K562 (cell line): ENCODE data around the gene VANGL1. TPM values are rescaled to one million over a fixed set of nuclear protein-coding genes. Genes with fewer than 3 reads are reported as not detected.

Experiments used
- ATAC-seq: fragments of 200-7000 bp; cut with Tn5 transposase; 3 replicates; pipeline ENCODE4 v1.9.1; 2020; ENCODE audit warnings: moderate library complexity
- BruUV-seq: library from RNA; stranded (reverse); fragments of 400-500 nt; replicated peaks from 2 replicates; lab custom pipeline; 2021; lab: Mats Ljungman, UMichigan
- CTCF ChIA-PET: fragments of 300-600 bp; formaldehyde crosslinking; extraction: SDS; loops from one replicate; lab custom pipeline; 2021; ENCODE audit warnings: low intra/inter-chr PET ratio; lab: Yijun Ruan, JAX
- POLR2A ChIA-PET: fragments of 300-600, 350-650 bp; sonication (Branson Sonifier 250); formaldehyde crosslinking; extraction: SDS; loops from one replicate; lab custom pipeline; 2021; ENCODE audit warnings: antibody characterized with exemption, inconsistent platforms; lab: Yijun Ruan, JAX
- DNase-seq, 4 experiments: peaks; one replicate each; pipeline versions ENCODE4 v3.0.0 to v3.0.0-alpha.2; 2011 to 2018; ENCODE audit warnings: low spot score in 3 of 4, mixed read lengths in 3 of 4; ENCODE audit errors: extremely low read depth in 1 of 4
- FAIRE-seq: peaks from 2 replicates; lab custom pipeline; 2011; peaks lifted over from hg19 to GRCh38; lab: Jason Lieb, UNC
- H2AFZ ChIP-seq: 2 replicates; pipeline ENCODE4 v1.6.0; 2011; ENCODE audit warnings: low read depth, low read length, control low read depth, inconsistent platforms
- H3K27ac ChIP-seq: fragments of 200-600 bp; 3 replicates; pipeline ENCODE4 v1.8.0; 2011; ENCODE audit warnings: low read depth, mild to moderate bottlenecking, control low read depth, inconsistent platforms, low read length, moderate library complexity, mixed read lengths; ENCODE audit errors: extremely low read depth
- H3K27me3 ChIP-seq, 2 experiments: fragments of 300-600 bp in 1 of 2; 2 replicates in 1 of 2; 3 replicates in 1 of 2; pipeline versions ENCODE4 v1.6.0 to v1.8.0; 2011; ENCODE audit warnings: inconsistent platforms in 2 of 2, low read length in 2 of 2, mild to moderate bottlenecking in 1 of 2, mixed read lengths in 1 of 2, moderate library complexity in 1 of 2; ENCODE audit not compliant: control insufficient read depth in 2 of 2, insufficient read depth in 2 of 2
- H3K36me3 ChIP-seq: fragments of 300-600 bp; 3 replicates; pipeline ENCODE4 v1.8.0; 2011; ENCODE audit warnings: mild to moderate bottlenecking, low read length, inconsistent platforms; ENCODE audit not compliant: control insufficient read depth, insufficient read depth
- H3K4me1 ChIP-seq, 2 experiments: fragments of 200-600 bp in 1 of 2; replicated peaks in 1 of 2; 2 replicates in 1 of 2; 3 replicates in 1 of 2; pipeline versions ENCODE4 v1.5.1 to v1.8.0; 2011; ENCODE audit warnings: inconsistent platforms in 2 of 2, low read length in 2 of 2, mild to moderate bottlenecking in 1 of 2, mixed read lengths in 1 of 2, moderate library complexity in 1 of 2; ENCODE audit not compliant: control insufficient read depth in 2 of 2, insufficient read depth in 2 of 2
- H3K4me2 ChIP-seq: 2 replicates; pipeline ENCODE4 v1.6.1; 2011; ENCODE audit warnings: low read length, control low read depth, inconsistent platforms, mixed read lengths; ENCODE audit not compliant: insufficient read depth
- H3K4me3 ChIP-seq: fragments of 200-600 bp; sonication (generic), shearing (Covaris generic); 2 replicates; pipeline ENCODE4 v1.5.1; 2016; ENCODE audit warnings: control low read depth, inconsistent platforms
- H3K79me2 ChIP-seq: fragments of 200-600 bp; 3 replicates; pipeline ENCODE4 v1.8.0; 2011; ENCODE audit warnings: low read length, inconsistent platforms; ENCODE audit not compliant: control insufficient read depth, insufficient read depth
- H3K9ac ChIP-seq, 2 experiments: 2 replicates each; pipeline versions ENCODE4 v1.6.0 to v1.6.1; 2011; ENCODE audit warnings: low read depth in 2 of 2, low read length in 2 of 2, control low read depth in 1 of 2, inconsistent platforms in 1 of 2, mild to moderate bottlenecking in 1 of 2, mixed read lengths in 1 of 2; ENCODE audit not compliant: insufficient read depth in 1 of 2
- H3K9me1 ChIP-seq: one replicate; pipeline ENCODE4 v1.6.0; 2011; ENCODE audit warnings: inconsistent platforms, mild to moderate bottlenecking, low read length, moderate library complexity; ENCODE audit not compliant: control insufficient read depth, insufficient read depth
- H3K9me3 ChIP-seq: replicated peaks from 2 replicates; pipeline ENCODE4 v1.5.1; 2011; ENCODE audit warnings: low read depth, low read length, inconsistent platforms; ENCODE audit not compliant: control insufficient read depth, insufficient read depth
- H4K20me1 ChIP-seq: replicated peaks from 2 replicates; pipeline ENCODE4 v1.6.1; 2011; ENCODE audit warnings: low read length, inconsistent platforms, mixed read lengths; ENCODE audit not compliant: control insufficient read depth, insufficient read depth
- ADNP ChIP-seq: fragments of 200-800 bp; sonication (Bioruptor generic); IDR thresholded peaks from 2 replicates; pipeline ENCODE4 v1.6.1; 2016; ENCODE audit warnings: missing genetic modification characterization, missing compliant biosample characterization
- ARID3B ChIP-seq: fragments of 250-450 bp; sonication (Bioruptor Pico); IDR thresholded peaks from 2 replicates; pipeline ENCODE4 v1.4.0; 2020; ENCODE audit warnings: borderline replicate concordance
- CBX8 ChIP-seq: fragments of 200-600 bp; sonication (generic); IDR thresholded peaks from 2 replicates; pipeline ENCODE4 v1.6.1; 2012; ENCODE audit warnings: borderline replicate concordance, mixed run types, low read depth, mild to moderate bottlenecking, moderate library complexity, mixed read lengths, low read length, control low read depth, inconsistent platforms; ENCODE audit not compliant: poor library complexity, severe bottlenecking; ENCODE audit errors: extremely low read depth
- CREB1 ChIP-seq, 2 experiments: sonication (generic) in 1 of 2; formaldehyde crosslinking in 1 of 2; IDR thresholded peaks; 2 replicates each; pipeline versions ENCODE4 v1.6.1 to v1.8.0; 2012 to 2022; ENCODE audit warnings: inconsistent platforms in 1 of 2, mild to moderate bottlenecking in 1 of 2, missing genetic modification reagents in 1 of 2, moderate library complexity in 1 of 2
- CREM ChIP-seq: IDR thresholded peaks from 2 replicates; pipeline ENCODE4 v1.6.1; 2014; ENCODE audit warnings: antibody characterized with exemption, low read depth
- HDAC1 ChIP-seq, 2 experiments: fragments of 450-650 bp; IDR thresholded peaks; 2 replicates each; pipeline ENCODE4 v1.6.1; 2016 to 2017; ENCODE audit warnings: inconsistent platforms in 1 of 2, mild to moderate bottlenecking in 1 of 2, moderate library complexity in 1 of 2
- IRF1 ChIP-seq: sonication (generic); formaldehyde crosslinking; IDR thresholded peaks from 2 replicates; pipeline ENCODE4 v1.8.0; 2022; ENCODE audit warnings: missing genetic modification reagents, mild to moderate bottlenecking, borderline replicate concordance
- KDM5B ChIP-seq: fragments of 200-600 bp; sonication (generic); IDR thresholded peaks from 2 replicates; pipeline ENCODE4 v1.6.1; 2012; ENCODE audit warnings: low read depth, mild to moderate bottlenecking, moderate library complexity, low read length, control low read depth, inconsistent platforms; ENCODE audit not compliant: insufficient replicate concordance
- RBM22 ChIP-seq: fragments of 200-400 bp; formaldehyde crosslinking; IDR thresholded peaks from 2 replicates; pipeline ENCODE4 v1.6.1; 2018; ENCODE audit warnings: low read length, low read depth; ENCODE audit not compliant: poor library complexity, severe bottlenecking
- SAFB2 ChIP-seq: fragments of 200-400 bp; formaldehyde crosslinking; IDR thresholded peaks from 2 replicates; pipeline ENCODE4 v1.6.1; 2018; ENCODE audit warnings: borderline replicate concordance, low read length, low read depth, moderate library complexity; ENCODE audit not compliant: severe bottlenecking
- ZBTB34 ChIP-seq: fragments of 250-450 bp; sonication (Bioruptor Pico); IDR thresholded peaks from 2 replicates; pipeline ENCODE4 v1.8.0; 2021; ENCODE audit warnings: mild to moderate bottlenecking, moderate library complexity
- ZNF740 ChIP-seq, 3 experiments: fragments of 200-800 bp in 1 of 3; sonication (Bioruptor generic) in 1 of 3; sonication (generic) in 1 of 3; formaldehyde crosslinking in 1 of 3; IDR thresholded peaks; 2 replicates each; pipeline versions ENCODE4 v1.6.1 to v1.8.0; 2016 to 2022; ENCODE audit warnings: mild to moderate bottlenecking in 2 of 3, missing compliant biosample characterization in 2 of 3, missing genetic modification characterization in 2 of 3, missing genetic modification reagents in 1 of 3
- ZNF76 ChIP-seq: fragments of 250-450 bp; sonication (Bioruptor Pico); IDR thresholded peaks from 2 replicates; pipeline ENCODE4 v1.4.0; 2020; ENCODE audit warnings: mild to moderate bottlenecking, moderate library complexity, borderline replicate concordance
- WGBS: fragments of 100-300 bp; shearing (Covaris generic); methylation state at CpG from one replicate; pipeline ENCODE4 v1.1.6; 2016; ENCODE audit warnings: low coverage, mixed read lengths; ENCODE audit not compliant: insufficient coverage; ENCODE audit errors: missing lambda C conversion rate; 5-methylcytosine and 5-hydroxymethylcytosine counted together
- in situ Hi-C: fragments of 300-500 bp; cut with MboI; formaldehyde crosslinking; loops from 4 replicates; pipeline ENCODE4 v1.15.0; 2018; ENCODE audit warnings: inconsistent platforms, mixed read lengths
- intact Hi-C: fragments of 100-400 bp; cut with micrococcal nuclease; formaldehyde crosslinking; loops from 2 replicates; pipeline ENCODE4 v1.14.2; 2022
- polyA plus RNA-seq, 8 experiments: library from polyadenylated mRNA; depleted of rRNA in 4 of 8; stranded (reverse) in 5 of 8; unstranded in 3 of 8; fragments of >200 nt; fragmentation: Nextera tagmentation in 2 of 8; fragmentation: Illumina TruSeq in 1 of 8; extraction: Ambion mirVana in 2 of 8; extraction: Trizol in 1 of 8; gene quantifications; 2 replicates each; pipeline versions ENCODE4 v1.2.1 to v1.2.3, GENCODE V29; 2011 to 2014; ENCODE audit warnings: inconsistent platforms in 1 of 8, missing spikeins in 1 of 8
- total RNA-seq, 7 experiments: library from RNA; depleted of rRNA in 6 of 7; stranded (reverse); fragments of >200 nt in 6 of 7; fragmentation: Illumina TruSeq in 2 of 7; extraction: Trizol in 2 of 7; gene quantifications; 2 replicates each; pipeline versions ENCODE4 v1.2.1 to v1.2.3, GENCODE V29; 2011 to 2021; ENCODE audit warnings: low replicate concordance in 1 of 7
- TF ChIP-seq, protein P1 (sequence below), 2 experiments: fragments of 450-650 bp in 1 of 2; sonication (generic) in 1 of 2; formaldehyde crosslinking in 1 of 2; IDR thresholded peaks in 1 of 2; conservative IDR thresholded peaks in 1 of 2; 2 replicates each; pipeline versions ENCODE4 v1.6.1 to v1.8.1; 2016 to 2023; ENCODE audit warnings: mild to moderate bottlenecking in 2 of 2, moderate library complexity in 2 of 2, inconsistent platforms in 1 of 2, missing genetic modification reagents in 1 of 2

VANGL1 gene
- total and polyA plus RNA-seq, 9 of the 15 experiments (the other 6 are each of a cell fraction or from before 2014, with no cell fraction given): 0.90 to 12.8 (median 9.6) TPM

DNA sequence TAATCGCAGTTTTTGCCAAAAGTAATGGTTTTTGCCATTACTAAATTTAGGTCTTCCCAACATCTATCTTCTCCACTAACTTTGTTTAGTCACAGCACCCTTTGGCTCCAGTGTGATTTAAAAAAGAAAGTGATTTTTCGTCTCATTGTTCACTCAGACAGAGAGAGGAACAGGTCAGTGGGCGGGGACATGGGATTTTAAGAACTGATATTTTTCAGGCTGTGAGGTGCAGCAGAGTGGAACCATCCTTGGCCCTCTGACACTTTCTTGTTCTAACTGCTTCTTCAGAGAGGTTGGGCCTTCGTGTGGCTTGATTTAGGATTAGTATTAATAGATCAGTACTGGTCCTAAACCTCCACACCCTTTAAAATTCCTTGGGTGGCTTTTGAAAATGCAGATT lies 88.0 kb downstream of the VANGL1 start:
- H2AFZ ChIP-seq: no peak overlapping the region
- no TSS peak for BruUV-seq
- no peak overlapping the region for H3K4me3 ChIP-seq
- DNase-seq: no peak
- no peak overlapping the region for H3K27ac ChIP-seq
- H3K79me2 ChIP-seq: no peaks in the 10 kb centered on the region
- intact Hi-C loops (no loop called here), in situ Hi-C loops (no loop called here)
- no peaks in the 10 kb centered on the region for H3K36me3 ChIP-seq
- ChIA-PET POLR2A (interaction anchor here (0.7 kb wide), 1 partner anchor 1628 kb away, joined by 3 read pairs; no protein-coding TSS in a partner anchor), CTCF (interaction anchor here (0.6 kb wide), 1 partner anchor 109 kb away, joined by 3 read pairs; no protein-coding TSS in a partner anchor)
- H3K9me3 ChIP-seq: no peaks in the 10 kb centered on the region
- FAIRE-seq: no peak
- H3K9me1 ChIP-seq: no peaks in the 10 kb centered on the region
- H3K9ac ChIP-seq: no peak overlapping the region
- no peak for ATAC-seq
- H3K4me2 ChIP-seq: no peak overlapping the region
- peaks cover 7 to 8% of the 10 kb centered on the region in 2 experiments; a peak in 4 of 5 replicates for H3K27me3 ChIP-seq
- peaks cover 3% of the 10 kb centered on the region for H4K20me1 ChIP-seq
- H3K4me1 ChIP-seq: no peaks in the 10 kb centered on the region
- WGBS: 0% methylated on average over 4 of the region's 4 CpGs
- TF ChIP-seq CREB1 (IDR thresholded peaks at IDR 0.05) (no peak), CREB1 (CRISPR knock-in tag; IDR thresholded peaks at IDR 0.05) (no peak), SAFB2 (no peak), ZNF76 (CRISPR knock-in tag) (no peak), ZNF740 (CRISPR knock-in tag; IDR thresholded peaks at IDR 0.05) (no peak), ZNF740 (tag; IDR thresholded peaks at IDR 0.05) (no peak), CREM (no peak), ARID3B (CRISPR knock-in tag) (no peak), ZBTB34 (CRISPR knock-in tag) (no peak), HDAC1 (IDR thresholded peaks at IDR 0.05) (no peak), ADNP (tag) (no peak), CBX8 (no peak), KDM5B (no peak), IRF1 (no peak), RBM22 (no peak)
- TF ChIP-seq, protein P1, sequence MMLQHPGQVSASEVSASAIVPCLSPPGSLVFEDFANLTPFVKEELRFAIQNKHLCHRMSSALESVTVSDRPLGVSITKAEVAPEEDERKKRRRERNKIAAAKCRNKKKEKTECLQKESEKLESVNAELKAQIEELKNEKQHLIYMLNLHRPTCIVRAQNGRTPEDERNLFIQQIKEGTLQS (IDR thresholded peaks at IDR 0.05): no peak
- TF ChIP-seq, protein P1 (CRISPR knock-in tag; conservative IDR thresholded peaks at IDR 0.05): no peak
